Germinal center (tissue), 1 donor: ENCODE results near the gene CNTN3.

Experiments
- DNase-seq: peaks from one replicate; pipeline ENCODE4 v3.0.0; 2012; ENCODE audit warnings: mixed read lengths, low spot score

The CNTN3 gene

DNA sequence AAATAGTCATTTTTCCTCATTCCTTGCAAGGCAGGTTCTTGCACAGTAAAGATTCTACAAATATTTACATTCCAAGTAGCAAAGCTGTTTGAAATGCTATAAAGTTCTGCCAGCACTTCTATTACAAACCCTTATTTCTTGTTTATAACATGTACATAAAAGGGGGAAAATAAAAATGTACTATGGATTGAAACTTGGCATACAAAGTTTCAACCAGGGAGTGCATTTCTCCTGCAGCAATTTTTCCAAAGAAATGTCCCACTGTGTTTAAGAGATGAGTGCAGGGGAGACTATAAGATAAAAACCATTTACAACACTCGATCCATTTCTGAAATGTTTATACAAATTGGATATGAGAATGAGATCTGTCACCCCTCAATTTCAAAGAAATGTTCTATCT is 3.3 kb downstream of the CNTN3 start:
- DNase-seq = no peak

DNA sequence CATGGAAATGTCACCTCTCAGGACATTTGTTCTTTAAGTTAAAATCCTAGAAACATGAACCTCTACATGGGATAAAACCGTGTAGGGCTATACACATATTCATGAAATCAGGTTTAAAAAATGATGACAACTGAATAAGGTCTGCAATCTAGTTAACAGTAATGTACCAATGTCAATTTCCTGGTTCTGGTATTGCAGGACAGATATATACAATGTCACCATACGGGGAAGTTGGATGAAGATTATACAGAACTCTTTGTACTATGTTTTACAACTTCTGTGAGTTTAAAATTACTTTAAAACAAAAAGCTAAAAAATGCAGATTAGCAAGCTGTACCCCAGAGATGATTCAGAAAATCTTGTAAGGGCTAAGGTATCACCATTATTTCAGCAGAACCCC is 6.7 kb downstream of the CNTN3 start:
- DNase-seq = no peak

- no peak for DNase-seq
Observed at GRCh38 chr3:74606996-74607395, 7.5 kb downstream of the CNTN3 start.

DNA sequence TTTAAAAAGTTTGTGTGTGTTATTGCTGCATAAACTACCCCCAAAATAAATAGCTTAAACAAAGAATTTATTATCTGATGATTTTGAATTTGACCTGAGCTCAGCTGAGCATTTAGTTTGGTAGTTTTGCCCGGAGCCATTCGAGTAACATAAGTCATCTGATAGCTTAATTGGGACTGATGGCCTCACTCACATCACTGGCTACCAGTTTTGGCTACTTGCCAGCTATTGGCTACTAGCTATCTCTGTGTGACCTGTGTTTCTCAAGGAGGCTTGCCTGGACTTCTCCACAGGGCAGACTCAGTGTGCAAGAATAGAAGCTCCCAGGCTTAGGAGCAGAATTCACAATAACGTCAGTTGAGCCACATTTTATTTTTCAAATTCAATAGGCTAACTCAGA is 9.0 kb downstream of the CNTN3 start:
- no peak for DNase-seq

- DNase-seq = no peak
Observed at GRCh38 chr3:74603292-74603691, 11.2 kb downstream of the CNTN3 start.

GRCh38 chr3:74602471-74602870 is 12.0 kb downstream of the CNTN3 start:
- DNase-seq = no peak

- no peak for DNase-seq
Observed at GRCh38 chr3:74601793-74602192, 12.7 kb downstream of the CNTN3 start.

- no peak for DNase-seq
Observed at GRCh38 chr3:74599564-74599963, 14.9 kb downstream of the CNTN3 start.

- DNase-seq = no peak
Observed at GRCh38 chr3:74593152-74593551, 21.3 kb downstream of the CNTN3 start.

DNA sequence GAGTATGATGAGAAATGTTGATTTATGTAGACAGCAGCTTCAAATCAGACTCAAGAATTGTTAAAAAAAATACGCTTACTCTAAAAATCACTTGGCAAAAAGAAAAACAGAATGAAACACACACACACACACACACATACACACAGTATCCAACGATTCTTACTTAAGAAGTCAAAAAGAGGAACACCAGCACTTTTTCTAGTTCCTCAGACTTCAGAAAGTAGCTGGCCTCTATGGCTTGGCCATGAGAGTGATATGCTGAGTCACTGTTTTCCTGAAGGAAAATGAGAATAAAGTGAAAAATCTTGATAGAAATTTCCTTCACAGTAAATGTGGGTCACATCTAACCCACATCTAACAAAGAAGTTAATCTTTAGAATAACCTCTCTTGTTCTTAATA is 22.1 kb downstream of the CNTN3 start:
- no peak for DNase-seq

DNA sequence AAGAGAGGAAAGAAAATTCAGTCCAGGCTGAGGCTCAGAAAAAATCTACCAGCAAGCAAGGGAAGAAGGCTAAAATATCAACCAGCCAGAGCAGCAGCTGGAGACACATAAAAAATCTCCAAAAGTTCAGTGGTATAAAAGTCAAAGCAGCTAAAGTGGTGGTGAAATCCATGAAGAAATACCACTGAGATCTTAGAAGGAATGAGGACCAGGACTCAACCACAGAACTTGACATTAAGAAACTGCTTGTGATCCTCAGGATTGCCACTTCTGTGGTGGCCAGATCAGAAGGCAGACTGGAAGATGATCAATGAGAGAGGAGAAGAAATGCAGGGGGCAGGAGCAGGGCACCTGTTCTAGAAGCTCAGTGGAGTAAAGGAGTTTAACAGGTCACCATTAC is 22.5 kb downstream of the CNTN3 start:
- no peak for DNase-seq

DNA sequence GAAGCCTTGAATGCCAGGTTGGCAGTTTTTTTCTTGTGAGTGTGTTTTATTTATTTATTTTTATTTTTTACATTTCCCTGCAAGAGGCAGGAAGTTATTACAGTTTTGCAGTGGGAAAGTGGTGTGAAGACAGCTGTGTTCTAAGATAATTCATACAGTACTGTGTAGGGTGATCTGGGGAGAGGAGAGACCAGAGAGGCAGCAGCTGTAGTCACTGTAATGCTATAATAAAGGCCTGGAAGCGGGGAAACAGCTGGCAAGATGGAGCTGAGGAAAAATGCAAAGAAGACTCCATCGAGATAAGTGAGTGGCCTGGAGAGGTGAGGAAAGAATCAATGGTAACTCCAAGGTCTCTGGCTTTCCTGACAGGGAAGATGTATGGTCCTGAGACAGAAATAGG is 23.1 kb downstream of the CNTN3 start:
- DNase-seq = no peak

DNA sequence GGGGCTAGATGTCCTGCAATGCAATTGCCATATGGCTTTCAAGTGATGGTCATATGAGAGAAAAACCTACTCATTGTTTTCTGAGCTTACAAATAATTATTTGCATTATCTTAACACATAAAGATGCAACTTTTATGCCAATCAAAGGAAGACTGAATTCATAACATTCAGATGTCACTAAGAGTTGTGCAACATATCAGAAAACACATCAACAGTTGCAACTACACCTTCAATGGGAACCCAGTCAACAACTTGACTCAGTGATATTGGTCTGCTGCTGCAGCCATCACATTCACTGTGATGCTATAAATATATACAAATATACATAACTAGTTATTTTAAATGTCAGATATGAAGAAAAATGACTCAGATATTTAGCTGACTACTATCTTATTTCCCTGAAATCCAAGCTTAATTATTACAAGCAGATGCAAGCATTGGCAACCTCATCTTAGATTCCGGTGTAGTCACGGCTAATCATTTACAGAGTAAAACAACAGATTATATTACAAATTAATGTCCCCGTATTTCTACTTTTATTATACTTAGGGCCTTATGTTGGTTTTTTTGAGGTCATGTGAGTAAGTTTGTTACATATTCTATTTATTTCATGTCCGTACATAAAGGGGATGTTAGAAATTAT is 23.7 kb downstream of the CNTN3 start:
- DNase-seq = no peak

- DNase-seq = no peak
Observed at GRCh38 chr3:74584782-74585181, 29.7 kb downstream of the CNTN3 start.

DNA sequence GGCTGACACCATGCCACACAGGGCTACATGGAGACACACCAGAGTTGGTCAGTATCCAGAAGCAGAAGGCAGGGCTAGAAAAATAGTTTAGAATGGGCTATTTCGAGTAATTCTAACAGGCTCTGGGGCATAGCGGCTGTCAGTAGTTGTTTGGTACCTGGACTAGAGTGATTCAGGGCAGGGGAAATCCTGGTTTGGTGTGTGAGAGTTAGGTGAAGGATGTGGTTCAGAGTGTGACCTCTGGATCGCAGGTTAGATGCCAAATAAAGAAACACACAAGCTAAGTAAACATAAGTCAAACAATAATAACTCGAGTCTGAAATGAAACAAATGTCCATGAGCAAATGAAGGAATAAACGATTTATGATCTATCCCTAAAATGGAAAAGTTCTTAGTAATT is 31.5 kb downstream of the CNTN3 start:
- no peak for DNase-seq

DNA sequence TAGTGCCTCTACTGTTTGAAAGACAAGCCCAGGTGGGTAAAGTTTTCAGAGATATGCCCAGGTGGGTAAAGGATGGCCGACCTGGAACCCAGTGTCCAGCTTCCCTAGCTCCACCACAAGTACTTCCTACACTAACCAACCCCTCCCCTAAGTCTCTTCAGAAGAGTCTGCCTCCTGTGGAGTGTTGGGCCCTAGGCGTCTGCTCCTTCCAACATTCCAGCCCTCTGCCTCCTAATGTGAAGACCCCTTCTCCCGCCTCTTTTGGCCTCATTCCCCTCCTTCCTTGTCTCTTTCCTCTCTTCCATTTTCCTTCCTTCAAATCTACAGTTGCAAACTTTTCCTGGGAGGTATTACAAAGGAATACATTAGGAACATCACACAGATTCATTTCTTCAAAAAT is 38.6 kb downstream of the CNTN3 start:
- DNase-seq = no peak

DNA sequence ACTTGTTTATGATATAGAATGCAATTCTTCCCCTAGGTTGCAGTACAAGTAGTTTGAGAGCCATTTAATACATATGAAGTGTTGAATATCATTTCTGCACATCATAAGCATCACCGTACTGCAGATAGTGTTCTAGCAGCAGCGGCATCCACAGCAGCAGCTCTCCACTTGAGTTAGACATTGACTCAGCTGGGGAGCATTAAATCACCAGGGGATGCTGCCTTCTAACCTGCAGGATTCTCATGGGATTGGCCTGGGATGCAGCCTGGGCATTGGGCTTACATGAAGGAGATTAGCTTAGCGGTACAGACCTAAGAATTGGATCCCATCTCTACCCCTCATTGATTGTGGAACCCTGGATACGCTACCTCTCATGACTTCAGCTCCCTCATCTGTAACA is 43.3 kb downstream of the CNTN3 start:
- DNase-seq = no peak
